HEK293 (cell line): ENCODE measurements around the gene RIN1.

ENCODE experiments used
- CTCF ChIA-PET: fragments of 350-600 bp; formaldehyde crosslinking; extraction: SDS; loops from one replicate; lab custom pipeline; 2021; ENCODE audit warnings: antibody characterized with exemption; lab: Yijun Ruan, JAX
- POLR2A ChIA-PET: fragments of 300-600 bp; formaldehyde crosslinking; extraction: SDS; loops from one replicate; lab custom pipeline; 2020; ENCODE audit warnings: antibody characterized with exemption, inconsistent platforms; lab: Yijun Ruan, JAX
- H3K27ac ChIP-seq: fragments of 200-500 bp; sonication (Bioruptor generic); 2 replicates; pipeline ENCODE4 v1.5.1; 2014; ENCODE audit warnings: low read depth, low read length, control low read depth, inconsistent platforms; ENCODE audit errors: extremely low read depth
- H3K36me3 ChIP-seq, 2 experiments: fragments of 200-500 bp in 1 of 2; sonication (Bioruptor generic) in 1 of 2; 1 replicate in 1 of 2; 2 replicates in 1 of 2; pipeline ENCODE4 v1.5.1; 2014 to 2017; ENCODE audit warnings: inconsistent platforms in 2 of 2, low read length in 2 of 2; ENCODE audit not compliant: control insufficient read depth in 2 of 2, insufficient read depth in 1 of 2
- H3K4me1 ChIP-seq: fragments of 200-500 bp; sonication (Bioruptor generic); 2 replicates; pipeline ENCODE4 v1.5.1; 2014; ENCODE audit warnings: mild to moderate bottlenecking, low read length, inconsistent platforms; ENCODE audit not compliant: control insufficient read depth, insufficient read depth
- H3K4me3 ChIP-seq: 2 replicates; pipeline ENCODE4 v1.5.1; 2011; ENCODE audit warnings: low read depth, mild to moderate bottlenecking, control low read depth, low read length, moderate library complexity
- H3K9me3 ChIP-seq: fragments of 200-500 bp; sonication (Bioruptor generic); 2 replicates; pipeline ENCODE4 v1.5.1; 2014; ENCODE audit warnings: low read depth, low read length, inconsistent platforms; ENCODE audit not compliant: control insufficient read depth, insufficient read depth
- BCL11A ChIP-seq: fragments of 450-650 bp; formaldehyde crosslinking; IDR thresholded peaks from 2 replicates; pipeline ENCODE4 v1.5.1; 2016; ENCODE audit warnings: low read depth, missing biosample characterization, missing genetic modification characterization
- BCL11B ChIP-seq: fragments of 450-650 bp; formaldehyde crosslinking; IDR thresholded peaks from 2 replicates; pipeline ENCODE4 v1.5.1; 2016; ENCODE audit warnings: low read depth, missing biosample characterization, missing genetic modification characterization
- IKZF3 ChIP-seq: fragments of 450-650 bp; IDR thresholded peaks from 2 replicates; pipeline ENCODE4 v1.5.0; 2018; ENCODE audit warnings: missing biosample characterization, mild to moderate bottlenecking, missing genetic modification characterization, moderate library complexity
- KLF16 ChIP-seq: fragments of 450-650 bp; formaldehyde crosslinking; IDR thresholded peaks from 2 replicates; pipeline ENCODE4 v1.5.1; 2017; ENCODE audit warnings: missing biosample characterization, missing genetic modification characterization
- RBAK ChIP-seq: fragments of 450-650 bp; formaldehyde crosslinking; IDR thresholded peaks from 2 replicates; pipeline ENCODE4 v1.5.1; 2016; ENCODE audit warnings: missing biosample characterization, missing genetic modification characterization
- SCRT2 ChIP-seq: fragments of 450-650 bp; formaldehyde crosslinking; IDR thresholded peaks from 2 replicates; pipeline ENCODE4 v1.5.1; 2016; ENCODE audit warnings: missing biosample characterization, missing genetic modification characterization
- ZBTB17 ChIP-seq: fragments of 450-650 bp; formaldehyde crosslinking; IDR thresholded peaks from 2 replicates; pipeline ENCODE4 v1.5.1; 2016; ENCODE audit warnings: missing biosample characterization, missing genetic modification characterization
- ZBTB20 ChIP-seq: fragments of 450-650 bp; formaldehyde crosslinking; IDR thresholded peaks from 2 replicates; pipeline ENCODE4 v1.5.1; 2016; ENCODE audit warnings: missing biosample characterization, missing genetic modification characterization
- ZBTB21 ChIP-seq: fragments of 450-650 bp; formaldehyde crosslinking; IDR thresholded peaks from 2 replicates; pipeline ENCODE4 v1.5.1; 2017; ENCODE audit warnings: missing biosample characterization, missing genetic modification characterization
- ZNF138 ChIP-seq: fragments of 450-650 bp; formaldehyde crosslinking; IDR thresholded peaks from 2 replicates; pipeline ENCODE4 v1.5.1; 2016; ENCODE audit warnings: missing biosample characterization, missing genetic modification characterization, borderline replicate concordance
- ZNF239 ChIP-seq: fragments of 450-650 bp; formaldehyde crosslinking; IDR thresholded peaks from 2 replicates; pipeline ENCODE4 v1.5.1; 2016; ENCODE audit warnings: missing biosample characterization, missing genetic modification characterization
- ZNF341 ChIP-seq: fragments of 450-650 bp; formaldehyde crosslinking; IDR thresholded peaks from 2 replicates; pipeline ENCODE4; 2016; ENCODE audit warnings: low read depth, missing biosample characterization, missing genetic modification characterization
- ZNF473 ChIP-seq: fragments of 450-650 bp; formaldehyde crosslinking; IDR thresholded peaks from 2 replicates; pipeline ENCODE4 v1.5.1; 2017; ENCODE audit warnings: missing biosample characterization, missing genetic modification characterization
- ZNF501 ChIP-seq: fragments of 450-650 bp; formaldehyde crosslinking; IDR thresholded peaks from 2 replicates; pipeline ENCODE4 v1.5.1; 2016; ENCODE audit warnings: missing biosample characterization, missing genetic modification characterization
- ZNF544 ChIP-seq: fragments of 450-650 bp; formaldehyde crosslinking; IDR thresholded peaks from 2 replicates; pipeline ENCODE4 v1.5.0; 2017; ENCODE audit warnings: missing biosample characterization, missing genetic modification characterization
- ZNF548 ChIP-seq: fragments of 450-650 bp; formaldehyde crosslinking; IDR thresholded peaks from 2 replicates; pipeline ENCODE4 v1.5.1; 2016; ENCODE audit warnings: missing biosample characterization, missing genetic modification characterization
- ZNF560 ChIP-seq: fragments of 450-650 bp; formaldehyde crosslinking; IDR thresholded peaks from 2 replicates; pipeline ENCODE4 v1.5.1; 2017; ENCODE audit warnings: missing biosample characterization, missing genetic modification characterization, borderline replicate concordance
- ZNF585B ChIP-seq: fragments of 450-650 bp; formaldehyde crosslinking; IDR thresholded peaks from 2 replicates; pipeline ENCODE4 v1.5.1; 2016; ENCODE audit warnings: missing biosample characterization, missing genetic modification characterization
- ZNF707 ChIP-seq: fragments of 450-650 bp; formaldehyde crosslinking; IDR thresholded peaks from 2 replicates; pipeline ENCODE4 v1.5.1; 2016; ENCODE audit warnings: missing biosample characterization, missing genetic modification characterization
- TF ChIP-seq, protein P1 (sequence below): fragments of 450-650 bp; formaldehyde crosslinking; IDR thresholded peaks from 2 replicates; pipeline ENCODE4 v1.5.1; 2016; ENCODE audit warnings: missing biosample characterization, missing genetic modification characterization
- TF ChIP-seq, protein P2 (sequence below): fragments of 450-650 bp; formaldehyde crosslinking; IDR thresholded peaks from 2 replicates; pipeline ENCODE4 v1.5.1; 2016; ENCODE audit warnings: missing biosample characterization, missing genetic modification characterization
- TF ChIP-seq, protein P3 (sequence below): fragments of 450-650 bp; formaldehyde crosslinking; IDR thresholded peaks from 2 replicates; pipeline ENCODE4 v1.5.1; 2016; ENCODE audit warnings: missing biosample characterization, missing genetic modification characterization
- TF ChIP-seq, protein P4 (sequence below): fragments of 450-650 bp; formaldehyde crosslinking; IDR thresholded peaks from 2 replicates; pipeline ENCODE4 v1.5.1; 2016; ENCODE audit warnings: missing biosample characterization, missing genetic modification characterization
- TF ChIP-seq, protein P5 (sequence below): fragments of 450-650 bp; formaldehyde crosslinking; IDR thresholded peaks from 2 replicates; pipeline ENCODE4 v1.5.0; 2017; ENCODE audit warnings: missing biosample characterization, missing genetic modification characterization, borderline replicate concordance

The RIN1 gene

DNA sequence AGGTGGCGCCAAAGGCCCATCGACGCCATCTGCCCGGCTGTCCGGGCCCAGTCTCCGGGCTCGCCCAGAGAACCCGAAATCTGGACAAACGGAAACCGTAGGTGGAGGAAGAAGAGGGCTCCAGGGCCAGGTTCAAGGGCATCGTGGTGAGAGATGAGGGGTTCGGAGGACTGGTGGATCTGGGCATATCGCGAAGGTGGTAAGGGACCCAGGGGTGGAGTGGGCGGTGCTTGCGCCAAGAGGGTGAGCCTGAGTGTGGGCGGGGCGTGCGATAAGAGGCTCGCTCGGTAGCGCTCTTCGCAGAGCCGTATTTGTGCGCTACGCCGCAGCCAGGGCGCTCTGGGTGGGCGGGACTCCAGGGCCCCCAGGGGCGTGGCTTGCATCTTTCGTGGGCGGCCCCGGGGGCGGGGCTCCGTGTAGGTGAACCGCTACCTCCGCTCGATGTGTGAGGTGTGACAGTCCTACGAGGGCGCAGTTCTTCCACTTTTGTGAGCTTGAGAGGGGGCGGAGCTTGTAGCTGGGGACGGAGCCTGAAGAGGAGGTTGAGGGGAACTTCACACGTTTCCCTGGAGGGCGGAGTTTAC, 24.2 kb downstream of the RIN1 start:
- Histone ChIP-seq H3K4me3 (peak overlapping the region; percentile 50), H3K36me3 (no peaks in the 10 kb centered on the region), H3K9me3 (no peaks in the 10 kb centered on the region), H3K4me1 (no peaks in the 10 kb centered on the region), H3K27ac (peak overlapping the region; percentile 52; the same call in 1 of the 2 replicates)
- CTCF ChIA-PET: interaction anchor here (0.6 to 3.4 kb wide), 55 partner anchors 10 to 713 kb away, joined by 3 to 29 read pairs (median 4); partner anchors contain the start of genes B4GAT1, BRMS1, RIN1 and TMEM151A
- POLR2A ChIA-PET: interaction anchor here (0.5 to 2.2 kb wide), 23 partner anchors 9 to 807 kb away, joined by 3 to 32 read pairs (median 4); partner anchors contain the start of genes BRMS1, FIBP, KDM2A and MRPL11
- TF ChIP-seq BCL11B (tag by site-specific recombination) (no peak), BCL11A (no peak), ZNF544 (tag by site-specific recombination) (no peak), ZNF138 (tag by site-specific recombination) (no peak), IKZF3 (tag by site-specific recombination) (no peak), ZNF473 (no peak), ZNF548 (no peak), ZNF341 (tag by site-specific recombination) (no peak), RBAK (tag by site-specific recombination) (no peak), KLF16 (tag by site-specific recombination) (peak; percentile 78), ZNF560 (no peak), ZNF707 (tag by site-specific recombination) (no peak), SCRT2 (tag by site-specific recombination) (no peak), ZNF501 (no peak; the same call in 1 of the 2 replicates), ZBTB17 (peak; percentile 89), ZBTB21 (tag by site-specific recombination) (no peak), ZNF585B (tag by site-specific recombination) (no peak), ZNF239 (tag by site-specific recombination) (no peak), ZBTB20 (peak; percentile 91)
- TF ChIP-seq, protein P1, sequence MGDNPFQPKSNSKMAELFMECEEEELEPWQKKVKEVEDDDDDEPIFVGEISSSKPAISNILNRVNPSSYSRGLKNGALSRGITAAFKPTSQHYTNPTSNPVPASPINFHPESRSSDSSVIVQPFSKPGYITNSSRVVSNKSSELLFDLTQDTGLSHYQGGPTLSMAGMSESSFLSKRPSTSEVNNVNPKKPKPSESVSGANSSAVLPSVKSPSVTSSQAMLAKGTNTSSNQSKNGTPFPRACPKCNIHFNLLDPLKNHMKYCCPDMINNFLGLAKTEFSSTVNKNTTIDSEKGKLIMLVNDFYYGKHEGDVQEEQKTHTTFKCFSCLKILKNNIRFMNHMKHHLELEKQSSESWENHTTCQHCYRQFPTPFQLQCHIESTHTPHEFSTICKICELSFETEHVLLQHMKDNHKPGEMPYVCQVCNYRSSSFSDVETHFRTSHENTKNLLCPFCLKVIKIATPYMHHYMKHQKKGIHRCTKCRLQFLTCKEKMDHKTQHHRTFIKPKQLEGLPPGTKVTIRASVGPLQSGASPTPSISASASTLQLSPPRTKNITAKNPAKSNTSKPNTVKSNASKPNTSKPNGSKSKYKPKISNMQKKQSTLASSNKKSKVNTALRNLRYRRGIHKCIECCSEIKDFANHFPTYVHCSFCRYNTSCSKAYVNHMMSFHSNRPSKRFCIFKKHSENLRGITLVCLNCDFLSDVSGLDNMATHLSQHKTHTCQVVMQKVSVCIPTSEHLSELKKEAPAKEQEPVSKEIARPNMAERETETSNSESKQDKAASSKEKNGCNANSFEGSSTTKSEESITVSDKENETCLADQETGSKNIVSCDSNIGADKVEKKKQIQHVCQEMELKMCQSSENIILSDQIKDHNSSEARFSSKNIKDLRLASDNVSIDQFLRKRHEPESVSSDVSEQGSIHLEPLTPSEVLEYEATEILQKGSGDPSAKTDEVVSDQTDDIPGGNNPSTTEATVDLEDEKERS (tag by site-specific recombination): no peak
- TF ChIP-seq, protein P2, sequence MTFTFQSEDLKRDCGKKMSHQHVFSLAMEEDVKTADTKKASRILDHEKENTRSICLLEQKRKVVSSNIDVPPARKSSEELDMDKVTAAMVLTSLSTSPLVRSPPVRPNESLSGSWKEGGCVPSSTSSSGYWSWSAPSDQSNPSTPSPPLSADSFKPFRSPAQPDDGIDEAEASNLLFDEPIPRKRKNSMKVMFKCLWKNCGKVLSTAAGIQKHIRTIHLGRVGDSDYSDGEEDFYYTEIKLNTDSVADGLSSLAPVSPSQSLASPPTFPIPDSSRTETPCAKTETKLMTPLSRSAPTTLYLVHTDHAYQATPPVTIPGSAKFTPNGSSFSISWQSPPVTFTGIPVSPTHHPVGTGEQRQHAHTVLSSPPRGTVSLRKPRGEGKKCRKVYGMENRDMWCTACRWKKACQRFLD (tag by site-specific recombination): no peak
- TF ChIP-seq, protein P3, sequence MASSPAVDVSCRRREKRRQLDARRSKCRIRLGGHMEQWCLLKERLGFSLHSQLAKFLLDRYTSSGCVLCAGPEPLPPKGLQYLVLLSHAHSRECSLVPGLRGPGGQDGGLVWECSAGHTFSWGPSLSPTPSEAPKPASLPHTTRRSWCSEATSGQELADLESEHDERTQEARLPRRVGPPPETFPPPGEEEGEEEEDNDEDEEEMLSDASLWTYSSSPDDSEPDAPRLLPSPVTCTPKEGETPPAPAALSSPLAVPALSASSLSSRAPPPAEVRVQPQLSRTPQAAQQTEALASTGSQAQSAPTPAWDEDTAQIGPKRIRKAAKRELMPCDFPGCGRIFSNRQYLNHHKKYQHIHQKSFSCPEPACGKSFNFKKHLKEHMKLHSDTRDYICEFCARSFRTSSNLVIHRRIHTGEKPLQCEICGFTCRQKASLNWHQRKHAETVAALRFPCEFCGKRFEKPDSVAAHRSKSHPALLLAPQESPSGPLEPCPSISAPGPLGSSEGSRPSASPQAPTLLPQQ (tag by site-specific recombination): peak; percentile 65
- TF ChIP-seq, protein P4, sequence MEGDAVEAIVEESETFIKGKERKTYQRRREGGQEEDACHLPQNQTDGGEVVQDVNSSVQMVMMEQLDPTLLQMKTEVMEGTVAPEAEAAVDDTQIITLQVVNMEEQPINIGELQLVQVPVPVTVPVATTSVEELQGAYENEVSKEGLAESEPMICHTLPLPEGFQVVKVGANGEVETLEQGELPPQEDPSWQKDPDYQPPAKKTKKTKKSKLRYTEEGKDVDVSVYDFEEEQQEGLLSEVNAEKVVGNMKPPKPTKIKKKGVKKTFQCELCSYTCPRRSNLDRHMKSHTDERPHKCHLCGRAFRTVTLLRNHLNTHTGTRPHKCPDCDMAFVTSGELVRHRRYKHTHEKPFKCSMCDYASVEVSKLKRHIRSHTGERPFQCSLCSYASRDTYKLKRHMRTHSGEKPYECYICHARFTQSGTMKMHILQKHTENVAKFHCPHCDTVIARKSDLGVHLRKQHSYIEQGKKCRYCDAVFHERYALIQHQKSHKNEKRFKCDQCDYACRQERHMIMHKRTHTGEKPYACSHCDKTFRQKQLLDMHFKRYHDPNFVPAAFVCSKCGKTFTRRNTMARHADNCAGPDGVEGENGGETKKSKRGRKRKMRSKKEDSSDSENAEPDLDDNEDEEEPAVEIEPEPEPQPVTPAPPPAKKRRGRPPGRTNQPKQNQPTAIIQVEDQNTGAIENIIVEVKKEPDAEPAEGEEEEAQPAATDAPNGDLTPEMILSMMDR (tag by site-specific recombination): peak; percentile 81
- TF ChIP-seq, protein P5, sequence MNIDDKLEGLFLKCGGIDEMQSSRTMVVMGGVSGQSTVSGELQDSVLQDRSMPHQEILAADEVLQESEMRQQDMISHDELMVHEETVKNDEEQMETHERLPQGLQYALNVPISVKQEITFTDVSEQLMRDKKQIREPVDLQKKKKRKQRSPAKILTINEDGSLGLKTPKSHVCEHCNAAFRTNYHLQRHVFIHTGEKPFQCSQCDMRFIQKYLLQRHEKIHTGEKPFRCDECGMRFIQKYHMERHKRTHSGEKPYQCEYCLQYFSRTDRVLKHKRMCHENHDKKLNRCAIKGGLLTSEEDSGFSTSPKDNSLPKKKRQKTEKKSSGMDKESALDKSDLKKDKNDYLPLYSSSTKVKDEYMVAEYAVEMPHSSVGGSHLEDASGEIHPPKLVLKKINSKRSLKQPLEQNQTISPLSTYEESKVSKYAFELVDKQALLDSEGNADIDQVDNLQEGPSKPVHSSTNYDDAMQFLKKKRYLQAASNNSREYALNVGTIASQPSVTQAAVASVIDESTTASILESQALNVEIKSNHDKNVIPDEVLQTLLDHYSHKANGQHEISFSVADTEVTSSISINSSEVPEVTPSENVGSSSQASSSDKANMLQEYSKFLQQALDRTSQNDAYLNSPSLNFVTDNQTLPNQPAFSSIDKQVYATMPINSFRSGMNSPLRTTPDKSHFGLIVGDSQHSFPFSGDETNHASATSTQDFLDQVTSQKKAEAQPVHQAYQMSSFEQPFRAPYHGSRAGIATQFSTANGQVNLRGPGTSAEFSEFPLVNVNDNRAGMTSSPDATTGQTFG (tag by site-specific recombination): no peak
